ENCODE data around the gene IPO13.

Gene IPO13

DNA sequence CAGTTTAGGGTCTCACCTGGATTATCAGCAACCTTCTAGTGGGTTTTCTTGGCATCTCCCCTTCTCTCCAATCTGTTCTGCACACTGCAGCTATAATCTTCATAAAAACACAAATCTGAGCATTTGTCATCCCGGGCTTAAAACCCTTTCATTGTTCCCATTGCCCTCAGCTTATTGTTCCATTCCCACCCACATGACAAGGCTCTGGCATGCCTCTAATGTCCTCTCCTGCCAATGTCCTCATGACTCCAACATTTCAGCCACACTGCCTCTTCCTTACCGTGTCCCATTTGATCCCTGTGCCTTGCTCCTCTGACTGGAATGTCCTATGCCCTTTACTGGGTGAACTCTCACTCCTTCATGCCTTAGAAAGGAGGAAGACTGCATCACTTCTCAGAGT is 15.6 kb downstream of the IPO13 start:
- H3K4me1 ChIP-seq (ENCODE audit: control insufficient read depth, low read depth, low read length) = no peaks in the 10 kb centered on the region
- H3K27ac ChIP-seq (ENCODE audit: low read depth, low read length) = no peak overlapping the region
- H3K4me2 ChIP-seq (ENCODE audit: low read length) = no peak overlapping the region
- no peaks in the 10 kb centered on the region for H3K27me3 ChIP-seq (ENCODE audit: insufficient read depth, low read length, poor library complexity)
- no peak overlapping the region for H4K8ac ChIP-seq (ENCODE audit: low read depth, low read length)
- H3K56ac ChIP-seq (ENCODE audit: low read length) = no peak overlapping the region
- no peak overlapping the region for H4K5ac ChIP-seq (ENCODE audit: low read length)
- DNase-seq = no peak
- H3K23ac ChIP-seq (ENCODE audit: low read length) = no peak overlapping the region
- no CpG with 5 or more reads among the region's 2 CpGs for WGBS (ENCODE audit: extremely low coverage, insufficient coverage, low lambda C conversion rate)
- H3K9ac ChIP-seq (ENCODE audit: low read length) = no peak overlapping the region
- no peak overlapping the region for H2BK5ac ChIP-seq (ENCODE audit: low read length)
- H3K79me1 ChIP-seq (ENCODE audit: low read length) = no peaks in the 10 kb centered on the region
- H2AK5ac ChIP-seq (ENCODE audit: low read length) = no peak overlapping the region
- no peak overlapping the region for H3K4ac ChIP-seq (ENCODE audit: low read depth, low read length)
- no peak overlapping the region for H2BK15ac ChIP-seq (replicated peaks; ENCODE audit: low read depth)
- H2BK120ac ChIP-seq (ENCODE audit: low read depth, low read length) = no peak overlapping the region
- no peaks in the 10 kb centered on the region for H3K79me2 ChIP-seq (ENCODE audit: control insufficient read depth, insufficient read depth, low read length)
- no peak overlapping the region for H3K4me3 ChIP-seq (ENCODE audit: low read length)
- no peak overlapping the region for H3K18ac ChIP-seq (ENCODE audit: low read length)
- H3K36me3 ChIP-seq (ENCODE audit: control insufficient read depth, insufficient read depth, low read length) = peaks cover 1% of the 10 kb centered on the region

DNA sequence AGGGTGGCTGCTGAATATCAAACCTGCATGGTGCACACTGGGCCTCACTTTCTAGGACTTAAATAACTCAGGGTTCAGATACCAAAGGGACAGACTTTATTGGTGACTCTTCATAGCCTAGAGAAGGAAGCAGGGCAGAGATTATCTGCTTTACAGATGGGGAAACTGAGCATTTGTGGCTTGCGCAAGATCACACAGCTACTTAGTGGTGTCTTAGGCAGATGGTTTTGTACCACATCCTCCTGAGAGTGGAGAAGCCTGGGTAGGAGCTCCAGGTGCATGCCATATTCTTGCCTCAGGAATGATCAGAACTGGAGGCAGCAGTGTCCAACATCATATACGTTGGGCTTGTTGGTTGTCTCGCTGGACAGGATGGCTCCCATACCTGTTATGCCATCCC is 16.3 kb downstream of the IPO13 start:
- Histone ChIP-seq H4K5ac (ENCODE audit: low read length) (no peak overlapping the region), H3K27ac (ENCODE audit: low read depth, low read length) (no peak overlapping the region), H2BK120ac (ENCODE audit: low read depth, low read length) (no peak overlapping the region), H2AK5ac (ENCODE audit: low read length) (no peak overlapping the region), H3K79me1 (ENCODE audit: low read length) (no peaks in the 10 kb centered on the region), H2BK5ac (ENCODE audit: low read length) (no peak overlapping the region), H3K9ac (ENCODE audit: low read length) (no peak overlapping the region), H3K23ac (ENCODE audit: low read length) (no peak overlapping the region), H3K79me2 (ENCODE audit: control insufficient read depth, insufficient read depth, low read length) (no peaks in the 10 kb centered on the region), H3K56ac (ENCODE audit: low read length) (no peak overlapping the region), H3K4me1 (ENCODE audit: control insufficient read depth, low read depth, low read length) (no peaks in the 10 kb centered on the region), H3K27me3 (ENCODE audit: insufficient read depth, low read length, poor library complexity) (no peaks in the 10 kb centered on the region), H4K8ac (ENCODE audit: low read depth, low read length) (no peak overlapping the region), H3K36me3 (ENCODE audit: control insufficient read depth, insufficient read depth, low read length) (peaks cover 1% of the 10 kb centered on the region), H2BK15ac (replicated peaks; ENCODE audit: low read depth) (no peak overlapping the region), H3K18ac (ENCODE audit: low read length) (no peak overlapping the region), H3K4me2 (ENCODE audit: low read length) (no peak overlapping the region), H3K4ac (ENCODE audit: low read depth, low read length) (no peak overlapping the region), H3K4me3 (ENCODE audit: low read length) (no peak overlapping the region)
- no peak for DNase-seq
- WGBS (ENCODE audit: extremely low coverage, insufficient coverage, low lambda C conversion rate) = no CpG with 5 or more reads among the region's 3 CpGs

GRCh38 chr1:43963890-43964289 is 17.1 kb downstream of the IPO13 start:
- H2AK5ac ChIP-seq (ENCODE audit: low read length) = no peak overlapping the region
- no peak overlapping the region for H3K4me2 ChIP-seq (ENCODE audit: low read length)
- no peak overlapping the region for H3K4ac ChIP-seq (ENCODE audit: low read depth, low read length)
- H2BK5ac ChIP-seq (ENCODE audit: low read length) = no peak overlapping the region
- no peak overlapping the region for H3K9ac ChIP-seq (ENCODE audit: low read length)
- no peaks in the 10 kb centered on the region for H3K4me1 ChIP-seq (ENCODE audit: control insufficient read depth, low read depth, low read length)
- H2BK15ac ChIP-seq (replicated peaks; ENCODE audit: low read depth) = no peak overlapping the region
- H4K8ac ChIP-seq (ENCODE audit: low read depth, low read length) = no peak overlapping the region
- no peak overlapping the region for H2BK120ac ChIP-seq (ENCODE audit: low read depth, low read length)
- H3K18ac ChIP-seq (ENCODE audit: low read length) = no peak overlapping the region
- H3K36me3 ChIP-seq (ENCODE audit: control insufficient read depth, insufficient read depth, low read length) = peaks cover 1% of the 10 kb centered on the region
- no peaks in the 10 kb centered on the region for H3K79me1 ChIP-seq (ENCODE audit: low read length)
- H3K56ac ChIP-seq (ENCODE audit: low read length) = no peak overlapping the region
- no peaks in the 10 kb centered on the region for H3K27me3 ChIP-seq (ENCODE audit: insufficient read depth, low read length, poor library complexity)
- no CpG with 5 or more reads among the region's 5 CpGs for WGBS (ENCODE audit: extremely low coverage, insufficient coverage, low lambda C conversion rate)
- no peaks in the 10 kb centered on the region for H3K79me2 ChIP-seq (ENCODE audit: control insufficient read depth, insufficient read depth, low read length)
- no peak overlapping the region for H4K5ac ChIP-seq (ENCODE audit: low read length)
- no peak overlapping the region for H3K4me3 ChIP-seq (ENCODE audit: low read length)
- H3K27ac ChIP-seq (ENCODE audit: low read depth, low read length) = no peak overlapping the region
- H3K23ac ChIP-seq (ENCODE audit: low read length) = no peak overlapping the region
- no peak for DNase-seq

DNA sequence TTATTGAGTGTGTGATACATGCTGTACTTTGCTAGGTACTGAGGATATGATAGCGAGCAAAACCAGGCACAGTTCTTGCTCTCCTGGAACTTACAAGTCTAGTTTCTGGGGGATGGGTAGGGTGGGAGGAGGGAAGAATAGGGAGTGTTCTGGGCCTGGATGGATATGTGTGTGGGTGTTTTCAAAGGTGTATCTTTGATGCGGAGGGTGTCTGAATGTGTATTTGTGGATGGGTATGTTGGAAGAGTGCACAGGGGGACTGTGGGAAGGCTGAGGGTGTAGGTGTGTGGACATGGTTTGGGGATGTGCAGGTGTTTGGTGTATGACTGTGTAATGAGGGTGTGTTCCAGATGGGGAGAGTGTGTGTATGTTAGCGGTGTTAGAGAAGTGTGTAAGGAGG is 18.6 kb downstream of the IPO13 start:
- no peak overlapping the region for H3K4ac ChIP-seq (ENCODE audit: low read depth, low read length)
- no CpG with 5 or more reads among the region's 3 CpGs for WGBS (ENCODE audit: extremely low coverage, insufficient coverage, low lambda C conversion rate)
- H3K18ac ChIP-seq (ENCODE audit: low read length) = no peak overlapping the region
- H3K4me1 ChIP-seq (ENCODE audit: control insufficient read depth, low read depth, low read length) = no peaks in the 10 kb centered on the region
- no peak overlapping the region for H3K9ac ChIP-seq (ENCODE audit: low read length)
- no peak overlapping the region for H2BK5ac ChIP-seq (ENCODE audit: low read length)
- H3K36me3 ChIP-seq (ENCODE audit: control insufficient read depth, insufficient read depth, low read length) = peaks cover 1% of the 10 kb centered on the region
- H3K27me3 ChIP-seq (ENCODE audit: insufficient read depth, low read length, poor library complexity) = no peaks in the 10 kb centered on the region
- no peak overlapping the region for H3K23ac ChIP-seq (ENCODE audit: low read length)
- H4K8ac ChIP-seq (ENCODE audit: low read depth, low read length) = no peak overlapping the region
- peaks cover 3% of the 10 kb centered on the region for H3K79me2 ChIP-seq (ENCODE audit: control insufficient read depth, insufficient read depth, low read length)
- H2BK120ac ChIP-seq (ENCODE audit: low read depth, low read length) = no peak overlapping the region
- H2BK15ac ChIP-seq (replicated peaks; ENCODE audit: low read depth) = no peak overlapping the region
- H2AK5ac ChIP-seq (ENCODE audit: low read length) = no peak overlapping the region
- no peak overlapping the region for H3K27ac ChIP-seq (ENCODE audit: low read depth, low read length)
- no peak overlapping the region for H3K4me2 ChIP-seq (ENCODE audit: low read length)
- no peak overlapping the region for H3K4me3 ChIP-seq (ENCODE audit: low read length)
- DNase-seq = no peak
- H3K56ac ChIP-seq (ENCODE audit: low read length) = no peak overlapping the region
- H4K5ac ChIP-seq (ENCODE audit: low read length) = no peak overlapping the region
- peaks cover 3% of the 10 kb centered on the region for H3K79me1 ChIP-seq (ENCODE audit: low read length)

DNA sequence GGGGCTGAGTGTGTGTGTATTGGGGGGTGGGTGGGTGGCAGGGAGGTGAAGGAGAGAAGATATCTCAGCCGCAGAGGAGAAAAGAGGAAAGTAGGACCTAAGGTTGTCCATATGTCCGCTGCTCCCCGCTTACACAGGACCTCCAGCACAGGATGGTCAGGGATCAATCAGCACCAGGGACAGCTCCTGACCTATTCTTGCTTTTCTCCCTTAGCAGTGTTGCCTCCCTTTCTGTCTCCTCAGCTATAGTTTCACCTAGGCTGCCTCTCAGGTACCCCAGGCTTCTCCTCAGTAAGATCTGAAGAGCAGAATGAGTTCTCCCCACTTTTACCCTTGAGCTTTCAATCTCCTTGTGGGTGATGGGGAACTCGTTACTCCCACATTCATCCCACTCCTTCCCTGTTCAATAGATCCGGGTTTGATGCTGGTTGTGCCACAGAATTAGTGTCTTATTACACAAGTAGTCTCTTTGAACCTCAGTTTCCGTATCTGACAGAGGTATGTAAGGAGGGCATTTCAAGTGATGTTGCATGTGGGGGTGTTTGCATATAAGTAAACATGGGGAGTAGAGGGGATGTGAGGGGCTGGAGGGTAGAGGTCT is 21.7 kb downstream of the IPO13 start:
- H3K23ac ChIP-seq (ENCODE audit: low read length) = no peak overlapping the region
- H3K27me3 ChIP-seq (ENCODE audit: insufficient read depth, low read length, poor library complexity) = no peaks in the 10 kb centered on the region

DNA sequence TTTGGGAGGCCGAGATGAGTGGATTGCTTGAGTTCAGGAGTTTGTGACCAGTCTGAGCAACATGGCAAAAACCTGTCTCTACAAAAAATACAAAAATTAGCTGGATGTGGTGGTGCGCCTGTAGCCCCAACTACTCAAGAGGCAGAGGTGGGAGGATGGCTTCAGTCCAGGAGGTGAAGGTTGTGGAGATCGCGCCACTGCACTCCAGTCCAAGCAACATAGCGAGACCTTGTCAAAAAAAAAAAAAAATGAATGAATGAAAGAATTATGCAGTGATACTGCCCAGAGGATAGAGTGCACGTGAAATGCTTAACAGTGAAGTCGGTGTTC is 22.6 kb downstream of the IPO13 start:
- H3K23ac ChIP-seq (ENCODE audit: low read length) = no peak overlapping the region
- WGBS (ENCODE audit: extremely low coverage, insufficient coverage, low lambda C conversion rate) = no CpG with 5 or more reads among the region's 7 CpGs
- no peak overlapping the region for H3K4me2 ChIP-seq (ENCODE audit: low read length)
- no peaks in the 10 kb centered on the region for H3K27me3 ChIP-seq (ENCODE audit: insufficient read depth, low read length, poor library complexity)
- no peak overlapping the region for H2BK15ac ChIP-seq (replicated peaks; ENCODE audit: low read depth)
- H3K9ac ChIP-seq (ENCODE audit: low read length) = no peak overlapping the region
- no peak overlapping the region for H4K5ac ChIP-seq (ENCODE audit: low read length)
- DNase-seq = no peak
- no peak overlapping the region for H3K18ac ChIP-seq (ENCODE audit: low read length)
- no peak overlapping the region for H2BK5ac ChIP-seq (ENCODE audit: low read length)
- H3K4ac ChIP-seq (ENCODE audit: low read depth, low read length) = no peak overlapping the region
- no peak overlapping the region for H3K56ac ChIP-seq (ENCODE audit: low read length)
- no peak overlapping the region for H4K8ac ChIP-seq (ENCODE audit: low read depth, low read length)
- H3K36me3 ChIP-seq (ENCODE audit: control insufficient read depth, insufficient read depth, low read length) = no peaks in the 10 kb centered on the region
- no peak overlapping the region for H2BK120ac ChIP-seq (ENCODE audit: low read depth, low read length)
- H3K27ac ChIP-seq (ENCODE audit: low read depth, low read length) = no peak overlapping the region
- H3K79me1 ChIP-seq (ENCODE audit: low read length) = peaks cover 10% of the 10 kb centered on the region
- H2AK5ac ChIP-seq (ENCODE audit: low read length) = no peak overlapping the region
- H3K4me1 ChIP-seq (ENCODE audit: control insufficient read depth, low read depth, low read length) = no peaks in the 10 kb centered on the region
- H3K4me3 ChIP-seq (ENCODE audit: low read length) = no peak overlapping the region
- H3K79me2 ChIP-seq (ENCODE audit: control insufficient read depth, insufficient read depth, low read length) = peaks cover 9% of the 10 kb centered on the region

More for the DNA sequence above, 21.7 kb downstream of the IPO13 start:
- H3K4ac ChIP-seq (ENCODE audit: low read depth, low read length) = no peak overlapping the region
- H3K9ac ChIP-seq (ENCODE audit: low read length) = no peak overlapping the region
- H2BK5ac ChIP-seq (ENCODE audit: low read length) = no peak overlapping the region
- no peak overlapping the region for H4K8ac ChIP-seq (ENCODE audit: low read depth, low read length)
- no peaks in the 10 kb centered on the region for H3K36me3 ChIP-seq (ENCODE audit: control insufficient read depth, insufficient read depth, low read length)
- no peak overlapping the region for H3K27ac ChIP-seq (ENCODE audit: low read depth, low read length)
- H3K4me3 ChIP-seq (ENCODE audit: low read length) = no peak overlapping the region
- no CpG with 5 or more reads among the region's 6 CpGs for WGBS (ENCODE audit: extremely low coverage, insufficient coverage, low lambda C conversion rate)
- no peak overlapping the region for H4K5ac ChIP-seq (ENCODE audit: low read length)
- peaks cover 10% of the 10 kb centered on the region for H3K79me1 ChIP-seq (ENCODE audit: low read length)
- no peak overlapping the region for H2AK5ac ChIP-seq (ENCODE audit: low read length)
- H2BK120ac ChIP-seq (ENCODE audit: low read depth, low read length) = no peak overlapping the region
- H3K18ac ChIP-seq (ENCODE audit: low read length) = no peak overlapping the region
- H3K79me2 ChIP-seq (ENCODE audit: control insufficient read depth, insufficient read depth, low read length) = peaks cover 9% of the 10 kb centered on the region
- DNase-seq = peak; percentile 62
- no peak overlapping the region for H2BK15ac ChIP-seq (replicated peaks; ENCODE audit: low read depth)
- H3K4me1 ChIP-seq (ENCODE audit: control insufficient read depth, low read depth, low read length) = no peaks in the 10 kb centered on the region
- H3K4me2 ChIP-seq (ENCODE audit: low read length) = no peak overlapping the region
- no peak overlapping the region for H3K56ac ChIP-seq (ENCODE audit: low read length)
